Islet precursor cell (in vitro differentiated cells): ENCODE data around the gene SLC26A1.
A peak's percentile ranks its signal among the peaks of the same experiment; 100 is the strongest.
"Not testable (repeated sequence)": the region's sequence is repeated elsewhere in the genome, so short reads cannot be mapped to it uniquely, and the experiment has no call there.

ENCODE experiments used
- DNase-seq: peaks from one replicate; pipeline ENCODE4 v3.0.0-alpha.2; 2018

Gene SLC26A1

GRCh38 chr4:1013225-1014073, 20.2 kb upstream of the SLC26A1 start:
- no peak for DNase-seq

- DNase-seq, result peak; percentile 88
Observed at GRCh38 chr4:1012034-1012739, 19.0 kb upstream of the SLC26A1 start.

- DNase-seq, result no peak
Observed at GRCh38 chr4:1011666-1012033, 18.4 kb upstream of the SLC26A1 start.

GRCh38 chr4:1011022-1011665, 17.9 kb upstream of the SLC26A1 start, which contains the start of gene FGFRL1:
FGFRL1 (plus strand) TSS chr4:1011626; CDS start chr4:1012486, 860 bp downstream.
- DNase-seq, result peak; percentile 94

GRCh38 chr4:1010395-1011021, 17.3 kb upstream of the SLC26A1 start:
- no peak for DNase-seq

GRCh38 chr4:1009542-1010394, 16.6 kb upstream of the SLC26A1 start:
- peak; percentile 83 for DNase-seq

- DNase-seq, result no peak
Observed at GRCh38 chr4:1008840-1009541, 15.8 kb upstream of the SLC26A1 start.

- DNase-seq, result no peak
Observed at GRCh38 chr4:1006856-1007255, 13.7 kb upstream of the SLC26A1 start.

GRCh38 chr4:1004557-1005485, 11.6 kb upstream of the SLC26A1 start:
- no peak for DNase-seq

- no peak for DNase-seq
Observed at GRCh38 chr4:1004071-1004418, 10.8 kb upstream of the SLC26A1 start.

GRCh38 chr4:1003271-1004070, 10.3 kb upstream of the SLC26A1 start:
- DNase-seq, result no peak

- no peak for DNase-seq
Observed at GRCh38 chr4:1002631-1003251, 9.5 kb upstream of the SLC26A1 start.

GRCh38 chr4:1002131-1002630, 9.0 kb upstream of the SLC26A1 start:
- no peak for DNase-seq

- no peak for DNase-seq
Observed at GRCh38 chr4:1001561-1002130, 8.4 kb upstream of the SLC26A1 start.

- DNase-seq, result no peak
Observed at GRCh38 chr4:1000686-1001260, 7.6 kb upstream of the SLC26A1 start.

GRCh38 chr4:999882-1000425, 6.8 kb upstream of the SLC26A1 start:
- DNase-seq, result no peak

- DNase-seq, result not testable (repeated sequence)
Observed at GRCh38 chr4:999240-999863, 6.1 kb upstream of the SLC26A1 start.
